GM12878 (cell line): ENCODE measurements around the gene GPC5. TPM values are rescaled to one million over a fixed set of nuclear protein-coding genes. Genes with fewer than 3 reads are reported as not detected.

Source experiments
- ATAC-seq: fragments of 200-7000 bp; cut with Tn5 transposase; 3 replicates; pipeline ENCODE4 v1.9.1; 2020; ENCODE audit warnings: mild to moderate bottlenecking, moderate library complexity
- BruUV-seq: library from RNA; stranded (reverse); fragments of 400-500 nt; replicated peaks from 2 replicates; lab custom pipeline; 2021; lab: Mats Ljungman, UMichigan
- CTCF ChIA-PET: fragments of 300-600 bp; sonication (Branson Sonifier 250); formaldehyde crosslinking; extraction: SDS; loops from one replicate; lab custom pipeline; 2021; ENCODE audit warnings: inconsistent platforms; lab: Yijun Ruan, JAX
- POLR2A ChIA-PET: fragments of 350-600 bp; formaldehyde crosslinking; extraction: SDS; loops from one replicate; lab custom pipeline; 2021; ENCODE audit warnings: inconsistent platforms; lab: Charles Lee
- RAD21 ChIA-PET: fragments of 300-600 bp; sonication (Branson Sonifier 250); formaldehyde crosslinking; loops from one replicate; lab custom pipeline; 2023; ENCODE audit warnings: antibody characterized with exemption; ENCODE audit not compliant: unreplicated experiment; lab: Charles Lee
- SMC1A ChIA-PET: fragments of 300-600 bp; sonication (Branson Sonifier 250); formaldehyde crosslinking; loops from one replicate; lab custom pipeline; 2023; ENCODE audit not compliant: unreplicated experiment, uncharacterized antibody; lab: Charles Lee
- DNase-seq: peaks from one replicate; pipeline ENCODE4 v3.0.0-alpha.2; 2011; ENCODE audit warnings: low read depth, low spot score
- FAIRE-seq: peaks from 3 replicates; lab custom pipeline; 2011; peaks lifted over from hg19 to GRCh38; lab: Jason Lieb, UNC
- H2AFZ ChIP-seq: 2 replicates; pipeline ENCODE4 v1.6.0; 2011; ENCODE audit warnings: low read depth, low read length, control low read depth; ENCODE audit not compliant: control insufficient read depth
- H3K27ac ChIP-seq: 2 replicates; pipeline ENCODE4 v1.5.1; 2011; ENCODE audit warnings: control low read depth; ENCODE audit not compliant: control insufficient read depth, insufficient read depth
- H3K27me3 ChIP-seq, 2 experiments: replicated peaks in 1 of 2; 2 replicates each; pipeline versions ENCODE4 v1.6.0 to v1.6.1; 2011; ENCODE audit warnings: low read length in 1 of 2; ENCODE audit not compliant: control insufficient read depth in 2 of 2, insufficient read depth in 2 of 2
- H3K36me3 ChIP-seq, 2 experiments: 2 replicates each; pipeline ENCODE4 v1.5.1; 2011; ENCODE audit warnings: low read length in 1 of 2; ENCODE audit not compliant: control insufficient read depth in 2 of 2, insufficient read depth in 2 of 2
- H3K4me1 ChIP-seq: 2 replicates; pipeline ENCODE4 v1.6.1; 2011; ENCODE audit warnings: mild to moderate bottlenecking, low read length, moderate library complexity, mixed read lengths; ENCODE audit not compliant: control insufficient read depth, insufficient read depth
- H3K4me2 ChIP-seq: 2 replicates; pipeline ENCODE4 v1.6.0; 2011; ENCODE audit warnings: control low read depth; ENCODE audit not compliant: control insufficient read depth, insufficient read depth
- H3K4me3 ChIP-seq: fragments of 200-600 bp; sonication (generic); 2 replicates; pipeline ENCODE4 v1.5.1; 2016
- H3K79me2 ChIP-seq: 2 replicates; pipeline ENCODE4 v1.6.0; 2011; ENCODE audit warnings: low read length; ENCODE audit not compliant: control insufficient read depth, insufficient read depth
- H3K9ac ChIP-seq: 2 replicates; pipeline ENCODE4 v1.8.0; 2011; ENCODE audit warnings: low read length, control low read depth, mixed read lengths; ENCODE audit not compliant: control insufficient read depth, insufficient read depth
- H3K9me3 ChIP-seq: replicated peaks from 3 replicates; pipeline ENCODE4 v1.5.1; 2011; ENCODE audit warnings: mild to moderate bottlenecking, low read length; ENCODE audit not compliant: control insufficient read depth, insufficient read depth
- H4K20me1 ChIP-seq: 2 replicates; pipeline ENCODE4 v1.6.0; 2011; ENCODE audit not compliant: control insufficient read depth, insufficient read depth
- BACH1 ChIP-seq: fragments of 450-650 bp; IDR thresholded peaks from 2 replicates; pipeline ENCODE4 v1.6.1; 2017; ENCODE audit warnings: mild to moderate bottlenecking, borderline replicate concordance
- BMI1 ChIP-seq: fragments of 450-650 bp; IDR thresholded peaks from 2 replicates; pipeline ENCODE4 v1.6.1; 2016; ENCODE audit warnings: mild to moderate bottlenecking, moderate library complexity, borderline replicate concordance
- BRCA1 ChIP-seq: IDR thresholded peaks from 2 replicates; pipeline ENCODE4 v1.6.1; 2011; ENCODE audit warnings: low read depth, low read length, improper control_type of control experiment
- KDM1A ChIP-seq: fragments of 200-600 bp; sonication (generic); IDR thresholded peaks from 2 replicates; pipeline ENCODE4 v1.6.1; 2016; ENCODE audit warnings: borderline replicate concordance
- MEF2B ChIP-seq: fragments of 450-650 bp; IDR thresholded peaks from 2 replicates; pipeline ENCODE4 v1.6.1; 2018; ENCODE audit warnings: mild to moderate bottlenecking, moderate library complexity; ENCODE audit not compliant: partially characterized antibody, poor library complexity, severe bottlenecking
- MYB ChIP-seq: fragments of 150-350 bp; IDR thresholded peaks from 2 replicates; pipeline ENCODE4 v1.6.1; 2014; ENCODE audit warnings: mild to moderate bottlenecking, low read depth, low read length, borderline replicate concordance
- NFIC ChIP-seq: IDR thresholded peaks from 2 replicates; pipeline ENCODE4 v1.6.1; 2012; ENCODE audit warnings: low read depth, mild to moderate bottlenecking, inconsistent platforms, low read length, moderate library complexity
- NRF1 ChIP-seq: conservative IDR thresholded peaks from 2 replicates; pipeline ENCODE4 v1.6.1; 2011; ENCODE audit warnings: mild to moderate bottlenecking, low read depth, low read length, improper control_type of control experiment
- PAX5 ChIP-seq: IDR thresholded peaks from 2 replicates; pipeline ENCODE4 v1.6.1; 2011; ENCODE audit warnings: low read depth, low read length, borderline replicate concordance
- TARDBP ChIP-seq: IDR thresholded peaks from 2 replicates; pipeline ENCODE4 v1.6.1; 2016; ENCODE audit warnings: borderline replicate concordance
- YBX1 ChIP-seq: fragments of 450-650 bp; IDR thresholded peaks from 2 replicates; pipeline ENCODE4 v1.6.1; 2016; ENCODE audit warnings: antibody characterized with exemption
- ZNF274 ChIP-seq: IDR thresholded peaks from one replicate; pipeline ENCODE4 v1.8.0; 2011; ENCODE audit not compliant: insufficient read length, insufficient read depth
- WGBS: methylation state at CpG from one replicate; pipeline ENCODE4 v1.1.6; 2016; ENCODE audit warnings: low lambda C conversion rate; ENCODE audit not compliant: insufficient replicate concordance, insufficient coverage; ENCODE audit errors: missing lambda C conversion rate; 5-methylcytosine and 5-hydroxymethylcytosine counted together
- in situ Hi-C: fragments of 300-500 bp; cut with MboI; formaldehyde crosslinking; loops from 9 replicates; pipeline ENCODE4 v1.14.3; 2018; ENCODE audit warnings: mixed read lengths
- intact Hi-C: fragments of 100-400 bp; cut with micrococcal nuclease; formaldehyde crosslinking; loops from one replicate; pipeline ENCODE4 v1.14.2; 2022; ENCODE audit not compliant: unreplicated experiment
- polyA plus RNA-seq, 11 experiments: library from polyadenylated mRNA; depleted of rRNA in 4 of 11; unstranded in 6 of 11; stranded (reverse) in 5 of 11; fragments of >200 nt; fragmentation: Nextera tagmentation in 4 of 11; fragmentation: Illumina TruSeq in 1 of 11; extraction: Ambion mirVana in 4 of 11; extraction: Trizol in 1 of 11; gene quantifications; 1 replicate in 1 of 11; 2 replicates in 10 of 11; pipeline versions ENCODE4 v1.2.1 to v1.2.3, GENCODE V29; 2011 to 2016; ENCODE audit warnings: inconsistent platforms in 2 of 11, missing spikeins in 2 of 11, low read depth in 1 of 11
- total RNA-seq, 4 experiments: library from RNA; depleted of rRNA in 3 of 4; stranded (reverse); fragments of >200 nt in 3 of 4; fragmentation: Illumina TruSeq in 1 of 4; extraction: Trizol in 1 of 4; gene quantifications; 2 replicates each; pipeline versions ENCODE4 v1.2.1 to v1.2.3, GENCODE V29; 2013 to 2021
- TF ChIP-seq, protein P1 (sequence below): IDR thresholded peaks from 2 replicates; pipeline ENCODE4 v1.6.1; 2011; ENCODE audit warnings: low read depth, mild to moderate bottlenecking, low read length, moderate library complexity, borderline replicate concordance; ENCODE audit errors: extremely low read depth
- TF ChIP-seq, protein P2 (sequence below): fragments of 450-650 bp; IDR thresholded peaks from 2 replicates; pipeline ENCODE4 v1.6.1; 2018; ENCODE audit warnings: mild to moderate bottlenecking, low read depth, moderate library complexity; ENCODE audit not compliant: partially characterized antibody
- TF ChIP-seq, protein P3 (sequence below): fragments of 150-350 bp; IDR thresholded peaks from 2 replicates; pipeline ENCODE4 v1.6.1; 2016; ENCODE audit warnings: low read depth, low read length

Gene GPC5
- total and polyA plus RNA-seq, 10 of the 15 experiments (the other 5 are each of a cell fraction or from before 2014, with no cell fraction given): 0.05 to 0.87 (median 0.44) TPM; not detected in 1

DNA sequence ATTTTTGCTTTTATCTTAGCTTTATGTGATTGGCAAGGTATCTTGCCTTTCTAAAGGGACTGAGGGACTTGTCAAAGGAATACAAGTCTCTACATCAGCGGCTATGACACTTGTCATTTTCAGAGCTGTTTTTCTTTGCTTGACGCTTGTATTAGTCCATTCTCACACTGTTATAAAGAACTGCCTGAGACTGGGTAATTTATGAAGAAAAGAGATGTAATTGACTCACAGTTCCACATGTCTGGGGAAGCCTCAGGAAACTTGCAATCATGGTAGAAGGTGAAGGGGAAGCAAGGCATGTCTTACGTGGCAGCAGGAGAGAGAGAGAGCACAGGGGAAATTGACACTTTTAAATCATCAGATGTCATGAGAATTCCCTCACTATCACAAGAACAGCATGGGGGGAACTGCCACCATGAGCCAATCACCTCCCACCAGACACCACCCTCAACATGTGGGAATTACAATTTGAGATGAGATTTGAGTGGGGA is 128.2 kb downstream of the GPC5 start:
- POLR2A ChIA-PET: no interaction called here

More for the DNA sequence above, 128.2 kb downstream of the GPC5 start:
- CTCF ChIA-PET: interaction anchor here (0.6 kb wide), 1 partner anchor 35 kb away, joined by 3 read pairs; no protein-coding TSS in a partner anchor
- WGBS: 64% methylated on average over 3 of the region's 3 CpGs
- Histone ChIP-seq H3K4me1 (no peaks in the 10 kb centered on the region), H3K27me3 (no peaks in the 10 kb centered on the region), H3K9me3 (no peaks in the 10 kb centered on the region; the same call in 2 of the 3 replicates), H3K79me2 (no peaks in the 10 kb centered on the region), H3K27ac (no peak overlapping the region), H3K9ac (no peak overlapping the region), H3K4me3 (no peak overlapping the region), H4K20me1 (no peaks in the 10 kb centered on the region), H3K36me3 (no peaks in the 10 kb centered on the region), H2AFZ (no peak overlapping the region), H3K4me2 (no peak overlapping the region)
- SMC1A ChIA-PET: no interaction called here
- intact Hi-C loops: no loop called here
- RAD21 ChIA-PET: no interaction called here
- no peak for FAIRE-seq
- BruUV-seq: no TSS peak
- TF ChIP-seq MEF2B (no peak), ZNF274 (no peak), BMI1 (no peak), MYB (no peak), NFIC (no peak), PAX5 (no peak), NRF1 (no peak), KDM1A (no peak), BRCA1 (no peak), BACH1 (no peak), YBX1 (no peak), TARDBP (no peak)
- TF ChIP-seq, protein P1, sequence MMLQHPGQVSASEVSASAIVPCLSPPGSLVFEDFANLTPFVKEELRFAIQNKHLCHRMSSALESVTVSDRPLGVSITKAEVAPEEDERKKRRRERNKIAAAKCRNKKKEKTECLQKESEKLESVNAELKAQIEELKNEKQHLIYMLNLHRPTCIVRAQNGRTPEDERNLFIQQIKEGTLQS: no peak
- TF ChIP-seq, protein P2, sequence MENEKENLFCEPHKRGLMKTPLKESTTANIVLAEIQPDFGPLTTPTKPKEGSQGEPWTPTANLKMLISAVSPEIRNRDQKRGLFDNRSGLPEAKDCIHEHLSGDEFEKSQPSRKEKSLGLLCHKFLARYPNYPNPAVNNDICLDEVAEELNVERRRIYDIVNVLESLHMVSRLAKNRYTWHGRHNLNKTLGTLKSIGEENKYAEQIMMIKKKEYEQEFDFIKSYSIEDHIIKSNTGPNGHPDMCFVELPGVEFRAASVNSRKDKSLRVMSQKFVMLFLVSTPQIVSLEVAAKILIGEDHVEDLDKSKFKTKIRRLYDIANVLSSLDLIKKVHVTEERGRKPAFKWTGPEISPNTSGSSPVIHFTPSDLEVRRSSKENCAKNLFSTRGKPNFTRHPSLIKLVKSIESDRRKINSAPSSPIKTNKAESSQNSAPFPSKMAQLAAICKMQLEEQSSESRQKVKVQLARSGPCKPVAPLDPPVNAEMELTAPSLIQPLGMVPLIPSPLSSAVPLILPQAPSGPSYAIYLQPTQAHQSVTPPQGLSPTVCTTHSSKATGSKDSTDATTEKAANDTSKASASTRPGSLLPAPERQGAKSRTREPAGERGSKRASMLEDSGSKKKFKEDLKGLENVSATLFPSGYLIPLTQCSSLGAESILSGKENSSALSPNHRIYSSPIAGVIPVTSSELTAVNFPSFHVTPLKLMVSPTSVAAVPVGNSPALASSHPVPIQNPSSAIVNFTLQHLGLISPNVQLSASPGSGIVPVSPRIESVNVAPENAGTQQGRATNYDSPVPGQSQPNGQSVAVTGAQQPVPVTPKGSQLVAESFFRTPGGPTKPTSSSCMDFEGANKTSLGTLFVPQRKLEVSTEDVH: no peak
- TF ChIP-seq, protein P3, sequence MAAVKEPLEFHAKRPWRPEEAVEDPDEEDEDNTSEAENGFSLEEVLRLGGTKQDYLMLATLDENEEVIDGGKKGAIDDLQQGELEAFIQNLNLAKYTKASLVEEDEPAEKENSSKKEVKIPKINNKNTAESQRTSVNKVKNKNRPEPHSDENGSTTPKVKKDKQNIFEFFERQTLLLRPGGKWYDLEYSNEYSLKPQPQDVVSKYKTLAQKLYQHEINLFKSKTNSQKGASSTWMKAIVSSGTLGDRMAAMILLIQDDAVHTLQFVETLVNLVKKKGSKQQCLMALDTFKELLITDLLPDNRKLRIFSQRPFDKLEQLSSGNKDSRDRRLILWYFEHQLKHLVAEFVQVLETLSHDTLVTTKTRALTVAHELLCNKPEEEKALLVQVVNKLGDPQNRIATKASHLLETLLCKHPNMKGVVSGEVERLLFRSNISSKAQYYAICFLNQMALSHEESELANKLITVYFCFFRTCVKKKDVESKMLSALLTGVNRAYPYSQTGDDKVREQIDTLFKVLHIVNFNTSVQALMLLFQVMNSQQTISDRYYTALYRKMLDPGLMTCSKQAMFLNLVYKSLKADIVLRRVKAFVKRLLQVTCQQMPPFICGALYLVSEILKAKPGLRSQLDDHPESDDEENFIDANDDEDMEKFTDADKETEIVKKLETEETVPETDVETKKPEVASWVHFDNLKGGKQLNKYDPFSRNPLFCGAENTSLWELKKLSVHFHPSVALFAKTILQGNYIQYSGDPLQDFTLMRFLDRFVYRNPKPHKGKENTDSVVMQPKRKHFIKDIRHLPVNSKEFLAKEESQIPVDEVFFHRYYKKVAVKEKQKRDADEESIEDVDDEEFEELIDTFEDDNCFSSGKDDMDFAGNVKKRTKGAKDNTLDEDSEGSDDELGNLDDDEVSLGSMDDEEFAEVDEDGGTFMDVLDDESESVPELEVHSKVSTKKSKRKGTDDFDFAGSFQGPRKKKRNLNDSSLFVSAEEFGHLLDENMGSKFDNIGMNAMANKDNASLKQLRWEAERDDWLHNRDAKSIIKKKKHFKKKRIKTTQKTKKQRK: no peak
- in situ Hi-C loops: no loop called here
- ATAC-seq: no peak
- no peak for DNase-seq
